ENCODE results near the gene F10. TPM values are rescaled to one million over a fixed set of nuclear protein-coding genes. Genes with fewer than 3 reads are reported as not detected.

F10 gene
- total RNA-seq, 1 donor from 2014 or later = 5.2 TPM

DNA sequence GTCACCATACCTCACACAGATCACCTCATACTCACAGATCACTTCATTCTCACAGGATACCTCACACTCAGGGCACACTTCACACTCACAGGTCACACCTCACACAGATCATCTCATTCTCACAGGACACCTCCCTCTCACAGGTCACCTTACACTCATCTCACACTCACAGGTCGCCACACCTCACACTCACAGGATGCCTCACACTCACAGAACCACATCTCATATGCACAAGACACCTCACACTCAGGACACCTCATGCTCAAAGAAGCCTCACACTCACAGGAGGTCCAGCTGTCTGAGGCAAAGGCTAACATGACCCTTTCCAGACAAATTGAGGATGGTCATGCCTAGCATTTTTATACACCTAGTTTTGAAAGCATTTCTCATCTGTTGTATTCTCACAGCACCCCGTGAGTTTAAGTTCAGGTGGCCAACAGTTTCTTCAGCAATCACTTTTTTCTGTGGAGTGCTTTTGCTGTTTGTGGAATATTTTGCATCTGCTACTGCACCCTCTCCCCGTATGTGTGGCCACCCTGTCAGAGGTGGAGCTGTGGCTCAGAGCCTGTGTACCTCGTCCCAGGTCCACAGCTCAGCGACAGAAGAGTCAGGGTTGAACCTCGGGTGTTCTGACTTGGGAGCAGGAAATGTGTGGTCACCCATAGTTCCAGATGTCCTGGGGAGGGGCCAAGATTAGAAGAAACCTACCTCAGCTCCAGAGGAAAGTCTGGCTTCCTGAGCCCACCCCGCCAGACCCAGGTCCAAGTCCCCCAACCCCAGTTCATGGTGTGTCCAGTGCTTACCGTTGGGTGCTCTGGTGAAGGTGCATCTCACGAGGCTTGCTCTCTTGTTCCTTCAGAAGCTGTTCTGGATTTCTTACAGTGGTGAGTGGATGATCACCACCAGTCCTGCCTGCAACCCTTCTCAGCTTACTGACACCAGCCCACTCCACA lies 9.4 kb upstream of the F10 start:
- no peak for ATAC-seq
- intact Hi-C loops (cut with DNase I) = no loop called here
- no peak for DNase-seq (ENCODE audit: missing footprints)

- DNase-seq (ENCODE audit: missing footprints) (no peak), ATAC-seq (no peak)
- intact Hi-C loops (cut with DNase I) = no loop called here
Observed at GRCh38 chr13:113113846-113114271, 8.7 kb upstream of the F10 start.

DNA sequence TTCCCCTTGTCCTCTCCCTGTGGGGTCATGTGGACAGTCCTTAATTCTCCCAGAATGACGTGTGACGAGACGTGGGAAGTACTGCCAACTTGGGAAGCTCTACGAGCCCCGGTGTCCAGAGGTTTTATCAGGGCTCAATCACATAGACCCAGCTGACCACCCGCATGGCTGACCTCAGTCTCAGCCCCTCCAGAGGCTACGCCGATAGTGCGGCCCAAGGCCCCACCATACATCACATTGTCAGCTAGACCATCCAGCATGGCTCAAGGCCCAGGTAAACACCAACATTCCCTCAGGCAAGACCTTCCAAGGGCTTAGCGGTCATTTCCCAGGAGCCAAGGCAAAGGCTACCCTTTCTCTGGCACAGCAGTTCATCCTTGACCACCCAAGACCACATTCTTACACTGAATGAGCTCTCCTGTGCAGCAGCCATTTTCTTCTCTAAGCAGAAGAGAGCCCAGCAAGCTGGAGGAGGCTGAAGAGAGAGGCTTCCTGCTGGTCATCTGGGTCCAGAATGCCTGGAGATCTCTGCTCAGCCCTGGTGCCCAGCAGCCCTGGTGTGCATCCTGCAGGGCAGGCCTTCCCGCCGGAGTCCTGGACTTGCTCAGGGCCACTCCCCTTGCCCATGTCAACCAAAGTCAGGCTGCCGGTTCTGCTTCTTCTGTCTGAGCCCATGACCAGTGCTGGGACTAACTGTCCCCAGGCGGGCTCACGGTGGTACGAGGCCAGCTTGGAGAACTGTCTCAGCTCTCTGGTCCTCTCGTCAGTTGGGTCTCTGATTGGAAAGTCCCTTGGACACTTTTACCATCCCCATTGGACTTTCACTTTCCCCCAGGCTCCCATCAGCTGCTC lies 7.9 kb upstream of the F10 start:
- intact Hi-C loops (cut with DNase I) = no loop called here
- ATAC-seq (no peak), DNase-seq (ENCODE audit: missing footprints) (no peak)

DNA sequence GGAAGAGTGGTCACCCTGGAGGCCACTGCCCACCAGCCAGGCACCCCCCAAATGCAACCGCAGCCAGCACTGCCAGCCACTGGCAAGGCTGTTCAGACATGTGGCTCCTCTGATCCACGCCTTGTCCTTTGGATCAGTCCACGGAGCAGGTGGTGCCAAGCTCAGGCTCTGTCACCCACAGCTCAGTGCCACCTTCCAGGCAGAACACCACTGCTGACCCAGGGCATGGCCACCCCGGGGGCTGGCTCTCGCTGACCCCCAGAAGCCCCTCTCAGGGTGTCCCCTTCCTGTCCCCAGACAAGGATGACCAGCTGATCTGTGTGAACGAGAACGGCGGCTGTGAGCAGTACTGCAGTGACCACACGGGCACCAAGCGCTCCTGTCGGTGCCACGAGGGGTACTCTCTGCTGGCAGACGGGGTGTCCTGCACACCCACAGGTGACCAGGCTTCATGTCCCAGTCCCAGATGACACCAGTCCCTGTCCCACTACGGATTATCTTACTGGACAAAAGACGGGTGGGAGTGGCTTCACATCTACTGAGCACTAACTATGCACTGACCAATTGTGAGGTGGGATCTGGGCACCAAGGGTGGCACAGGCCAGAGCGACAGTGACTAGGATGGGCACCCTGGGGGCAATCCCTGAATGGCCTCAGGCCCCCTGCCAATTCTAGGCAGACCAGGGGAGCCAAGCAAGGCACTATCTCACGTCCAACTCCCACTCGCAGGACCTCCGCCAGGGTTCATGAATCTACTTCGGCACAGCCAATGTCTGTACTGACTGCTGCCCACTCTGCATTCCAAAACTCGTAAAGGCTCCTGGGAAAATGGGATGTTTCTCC lies 7.0 kb upstream of the F10 start:
- intact Hi-C loops (cut with DNase I) = no loop called here
- DNase-seq (ENCODE audit: missing footprints) = no peak
- no peak for ATAC-seq

GRCh38 chr13:113116206-113116800 lies 6.3 kb upstream of the F10 start:
- intact Hi-C loops (cut with DNase I) = no loop called here
- DNase-seq (ENCODE audit: missing footprints) (no peak), ATAC-seq (no peak)

DNA sequence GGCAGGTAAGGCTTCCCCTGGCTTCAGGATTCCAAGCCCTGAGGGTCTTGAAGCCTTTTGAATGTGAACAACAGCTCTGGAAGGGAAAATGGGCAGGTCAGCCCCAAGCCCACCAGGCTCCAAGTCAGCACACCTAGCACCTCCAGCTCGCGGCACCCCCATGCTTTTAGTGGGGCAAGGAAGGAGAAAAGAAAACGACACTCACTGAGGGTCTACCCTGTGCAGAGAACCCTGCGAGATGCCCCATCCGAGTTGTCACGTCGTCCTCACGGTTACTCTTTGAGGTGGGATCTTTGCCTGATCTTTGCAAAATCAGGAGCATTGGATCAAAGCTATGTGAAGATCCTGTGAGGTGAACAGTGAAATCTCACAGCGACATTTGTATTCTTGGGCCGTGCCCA lies 5.7 kb upstream of the F10 start:
- intact Hi-C loops (cut with DNase I) = no loop called here
- ATAC-seq (no peak), DNase-seq (ENCODE audit: missing footprints) (no peak)

DNA sequence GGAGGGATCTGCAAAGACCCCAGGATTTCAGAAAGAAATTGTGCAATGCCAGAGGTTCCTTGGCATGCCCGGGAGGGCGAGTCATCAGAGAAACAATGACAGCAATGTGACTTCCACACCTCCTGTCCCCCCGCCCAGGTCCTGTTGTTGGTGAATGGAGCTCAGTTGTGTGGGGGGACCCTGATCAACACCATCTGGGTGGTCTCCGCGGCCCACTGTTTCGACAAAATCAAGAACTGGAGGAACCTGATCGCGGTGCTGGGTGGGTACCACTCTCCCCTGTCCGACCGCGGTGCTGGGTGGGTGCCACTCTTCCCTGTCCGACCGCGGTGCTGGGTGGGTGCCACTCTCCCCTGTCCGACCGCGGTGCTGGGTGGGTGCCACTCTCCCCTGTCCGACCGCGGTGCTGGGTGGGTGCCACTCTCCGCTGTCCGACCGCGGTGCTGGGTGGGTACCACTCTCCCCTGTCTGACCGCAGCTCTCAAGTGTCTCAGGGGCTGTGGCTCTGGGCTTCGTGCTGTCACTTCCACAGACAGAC lies 5.2 kb upstream of the F10 start:
- DNase-seq (ENCODE audit: missing footprints) (no peak), ATAC-seq (no peak)
- intact Hi-C loops (cut with DNase I) = no loop called here

DNA sequence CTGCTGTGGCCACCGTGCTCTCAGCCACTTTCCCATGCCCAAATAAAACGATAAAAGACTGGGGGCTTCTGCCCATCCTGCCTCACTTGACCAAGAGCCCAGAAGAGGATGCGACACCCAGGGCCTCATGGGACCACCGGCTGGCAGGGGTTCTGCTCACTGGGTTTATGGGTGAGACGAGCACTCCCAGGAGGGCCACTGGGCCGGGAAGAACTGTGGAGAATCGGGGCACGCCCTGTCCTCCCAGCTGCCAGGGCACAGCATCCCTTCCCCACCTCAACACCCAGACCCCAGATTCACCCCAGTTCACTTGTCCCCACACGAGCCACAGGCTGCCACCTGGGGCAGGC lies 4.7 kb upstream of the F10 start:
- intact Hi-C loops (cut with DNase I) = no loop called here
- ATAC-seq (no peak), DNase-seq (ENCODE audit: missing footprints) (no peak)

GRCh38 chr13:113118261-113119021 lies 4.2 kb upstream of the F10 start:
- no peak for DNase-seq (ENCODE audit: missing footprints)
- intact Hi-C loops (cut with DNase I) = no loop called here
- no peak for ATAC-seq

GRCh38 chr13:113119166-113119821 lies 3.3 kb upstream of the F10 start:
- intact Hi-C loops (cut with DNase I) = no loop called here

GRCh38 chr13:113119822-113120189 lies 2.8 kb upstream of the F10 start:
- intact Hi-C loops (cut with DNase I) = no loop called here
- DNase-seq (ENCODE audit: missing footprints) = no peak
- ATAC-seq = no peak

More at GRCh38 chr13:113119166-113119821, 3.3 kb upstream of the F10 start:
- ATAC-seq (no peak), DNase-seq (ENCODE audit: missing footprints) (no peak)

DNA sequence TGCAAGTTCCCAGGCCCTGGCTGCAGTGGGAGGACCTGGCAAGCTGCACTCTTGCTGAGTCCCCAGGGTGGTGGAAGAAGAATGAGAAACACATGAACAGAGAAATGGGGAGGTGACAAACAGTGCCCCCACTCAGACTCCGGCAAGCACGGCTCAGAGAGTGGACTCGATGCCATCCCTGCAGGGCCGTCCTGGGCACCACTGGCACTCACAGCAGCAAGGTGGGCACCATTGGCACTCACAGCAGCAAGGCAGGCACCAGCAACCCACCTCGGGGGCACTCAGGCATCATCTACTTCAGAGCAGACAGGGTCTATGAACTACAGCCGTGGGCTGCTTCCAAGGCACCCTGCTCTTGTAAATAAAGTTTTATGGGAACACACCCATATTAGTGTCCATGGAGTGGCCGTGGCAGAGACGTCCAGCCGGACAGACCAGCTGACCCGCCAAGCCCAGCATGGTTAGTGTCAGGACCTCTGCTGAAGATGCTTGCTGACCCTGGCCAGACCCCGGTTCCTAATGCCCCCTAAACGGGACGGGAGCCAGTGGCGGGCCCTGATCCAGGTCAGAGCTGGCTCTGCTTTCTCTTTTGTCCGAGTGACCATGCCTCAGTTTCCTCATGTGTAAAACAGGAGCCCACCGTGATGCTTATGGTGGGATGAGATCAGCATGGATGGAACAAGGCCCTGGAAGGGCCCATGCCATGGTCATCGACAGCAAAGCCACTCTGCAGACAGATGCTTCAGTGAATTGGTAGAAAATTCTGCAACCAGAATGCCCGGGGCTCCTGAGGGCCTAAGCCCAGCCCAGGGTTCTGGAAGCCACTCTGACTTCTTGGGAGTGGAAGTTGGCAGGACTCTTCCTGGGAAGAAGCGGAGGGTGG lies 2.1 kb upstream of the F10 start:
- intact Hi-C loops (cut with DNase I) = no loop called here
- DNase-seq (ENCODE audit: missing footprints) (no peak), ATAC-seq (no peak)

GRCh38 chr13:113121183-113121927 lies 1.2 kb upstream of the F10 start:
- intact Hi-C loops (cut with DNase I) = no loop called here
- DNase-seq (ENCODE audit: missing footprints) (no peak), ATAC-seq (no peak)

GRCh38 chr13:113121928-113122471 lies 599 bp upstream of the F10 start:
- DNase-seq (ENCODE audit: missing footprints) (no peak), ATAC-seq (no peak)
- intact Hi-C loops (cut with DNase I) = no loop called here
